GM10248 (cell line): Measurements from ENCODE around the gene GNL3L.
"Not testable (repeated sequence)": the region's sequence is repeated elsewhere in the genome, so short reads cannot be mapped to it uniquely, and the experiment has no call there.

Experiments
- CTCF ChIA-PET: fragments of 300-600 bp; sonication (Branson Sonifier 250); formaldehyde crosslinking; extraction: SDS; loops from one replicate; lab custom pipeline; 2021; ENCODE audit warnings: antibody characterized with exemption; lab: Yijun Ruan, JAX
- POLR2A ChIA-PET: fragments of 350-650 bp; sonication (Branson Sonifier 250); formaldehyde crosslinking; extraction: SDS; loops from one replicate; lab custom pipeline; 2020; ENCODE audit warnings: antibody characterized with exemption; lab: Yijun Ruan, JAX
- DNase-seq: peaks from one replicate; pipeline ENCODE4 v3.0.0; 2012; ENCODE audit errors: extremely low spot score
- CTCF ChIP-seq: IDR thresholded peaks from 2 replicates; pipeline ENCODE4 v1.5.1; 2012; ENCODE audit warnings: mild to moderate bottlenecking, low read depth; ENCODE audit errors: extremely low read depth, missing control alignments, control extremely low read depth

GNL3L gene

GRCh38 chrX:54529151-54529550 lies 868 bp upstream of the GNL3L start:
- POLR2A ChIA-PET, result no interaction called here
- TF ChIP-seq CTCF, result no peak
- DNase-seq, result no peak

GRCh38 chrX:54530357-54530900 lies 410 bp downstream of the GNL3L start:
- ChIA-PET CTCF (no interaction called here), POLR2A (interaction anchor here (0.6 kb wide), 1 partner anchor 597 kb away, joined by 8 read pairs; no protein-coding TSS in a partner anchor)
- no peak for TF ChIP-seq CTCF
- DNase-seq, result no peak

More at GRCh38 chrX:54529151-54529550, 868 bp upstream of the GNL3L start:
- CTCF ChIA-PET, result no interaction called here

GRCh38 chrX:54534271-54534670 lies 4.3 kb downstream of the GNL3L start:
- no peak for TF ChIP-seq CTCF
- no peak for DNase-seq
- ChIA-PET CTCF (no interaction called here), POLR2A (no interaction called here)

- TF ChIP-seq CTCF, result no peak
- CTCF ChIA-PET, result no interaction called here
- DNase-seq, result no peak
- POLR2A ChIA-PET, result no interaction called here
These were observed 10.3 kb downstream of the GNL3L start for GRCh38 chrX:54540289-54540688.

GRCh38 chrX:54542239-54542638 lies 12.2 kb downstream of the GNL3L start:
- POLR2A ChIA-PET, CTCF ChIA-PET, DNase-seq: not testable (repeated sequence)

- DNase-seq, result no peak
- no peak for TF ChIP-seq CTCF
- ChIA-PET CTCF (no interaction called here), POLR2A (no interaction called here)
These were observed 20.8 kb downstream of the GNL3L start for GRCh38 chrX:54550821-54551220.

- ChIA-PET CTCF (no interaction called here), POLR2A (no interaction called here)
- TF ChIP-seq CTCF, result no peak
- DNase-seq, result no peak
These were observed 21.8 kb downstream of the GNL3L start for GRCh38 chrX:54551801-54552200.

GRCh38 chrX:54555006-54555405 lies 25.0 kb downstream of the GNL3L start:
- CTCF ChIA-PET, DNase-seq: not testable (repeated sequence)
- POLR2A ChIA-PET, result interaction anchor here (0.7 kb wide), 1 partner anchor 565 kb away, joined by 3 read pairs; no protein-coding TSS in a partner anchor
